Liver (tissue), 3 donors: ENCODE results near the gene TMEM154.

Experiments
- CTCF ChIP-seq: fragments of 150-350 bp; IDR thresholded peaks from 2 replicates; pipeline ENCODE4 v1.5.1; 2017; ENCODE audit warnings: improper control_type of control experiment, low read depth, low read length; ENCODE audit not compliant: missing input control
- JUND ChIP-seq, 2 donors: IDR thresholded peaks; 2 replicates each; pipeline ENCODE4 v1.6.1; 2016; ENCODE audit warnings: antibody characterized with exemption in 2 of 2
- MAX ChIP-seq: IDR thresholded peaks from 2 replicates; pipeline ENCODE4 v1.6.1; 2016; ENCODE audit warnings: antibody characterized with exemption
- REST ChIP-seq: IDR thresholded peaks from 2 replicates; pipeline ENCODE4 v1.6.1; 2016; ENCODE audit warnings: antibody characterized with exemption, mild to moderate bottlenecking
- SP1 ChIP-seq: IDR thresholded peaks from 2 replicates; pipeline ENCODE4 v1.6.1; 2018; ENCODE audit warnings: antibody characterized with exemption, mild to moderate bottlenecking
- donor health status: healthy.
- donor health status: healthy.

GRCh38 chr4:152705903-152706302, 26.1 kb upstream of the TMEM154 start:
- TF ChIP-seq REST (no peak), CTCF (no peak), MAX (no peak), JUND (IDR thresholded peaks at IDR 0.05) (no peak), SP1 (no peak)
